K562 (cell line): ENCODE measurements around the gene ZNF266. TPM values are rescaled to one million over a fixed set of nuclear protein-coding genes. Genes with fewer than 3 reads are reported as not detected.
A peak's percentile ranks its signal among the peaks of the same experiment; 100 is the strongest.

ENCODE experiments used
- ATAC-seq: fragments of 200-7000 bp; cut with Tn5 transposase; 3 replicates; pipeline ENCODE4 v1.9.1; 2020; ENCODE audit warnings: moderate library complexity
- BruUV-seq: library from RNA; stranded (reverse); fragments of 400-500 nt; replicated peaks from 2 replicates; lab custom pipeline; 2021; lab: Mats Ljungman, UMichigan
- CTCF ChIA-PET: fragments of 300-600 bp; formaldehyde crosslinking; extraction: SDS; loops from one replicate; lab custom pipeline; 2021; ENCODE audit warnings: low intra/inter-chr PET ratio; lab: Yijun Ruan, JAX
- POLR2A ChIA-PET: fragments of 300-600, 350-650 bp; sonication (Branson Sonifier 250); formaldehyde crosslinking; extraction: SDS; loops from one replicate; lab custom pipeline; 2021; ENCODE audit warnings: antibody characterized with exemption, inconsistent platforms; lab: Yijun Ruan, JAX
- DNase-seq, 4 experiments: peaks; one replicate each; pipeline versions ENCODE4 v3.0.0 to v3.0.0-alpha.2; 2011 to 2018; ENCODE audit warnings: low spot score in 3 of 4, mixed read lengths in 3 of 4; ENCODE audit errors: extremely low read depth in 1 of 4
- FAIRE-seq: peaks from 2 replicates; lab custom pipeline; 2011; peaks lifted over from hg19 to GRCh38; lab: Jason Lieb, UNC
- H2AFZ ChIP-seq: 2 replicates; pipeline ENCODE4 v1.6.0; 2011; ENCODE audit warnings: low read depth, low read length, control low read depth, inconsistent platforms
- H3K27ac ChIP-seq: fragments of 200-600 bp; 3 replicates; pipeline ENCODE4 v1.8.0; 2011; ENCODE audit warnings: low read depth, mild to moderate bottlenecking, control low read depth, inconsistent platforms, low read length, moderate library complexity, mixed read lengths; ENCODE audit errors: extremely low read depth
- H3K27me3 ChIP-seq, 2 experiments: fragments of 300-600 bp in 1 of 2; 2 replicates in 1 of 2; 3 replicates in 1 of 2; pipeline versions ENCODE4 v1.6.0 to v1.8.0; 2011; ENCODE audit warnings: inconsistent platforms in 2 of 2, low read length in 2 of 2, mild to moderate bottlenecking in 1 of 2, mixed read lengths in 1 of 2, moderate library complexity in 1 of 2; ENCODE audit not compliant: control insufficient read depth in 2 of 2, insufficient read depth in 2 of 2
- H3K36me3 ChIP-seq: fragments of 300-600 bp; 3 replicates; pipeline ENCODE4 v1.8.0; 2011; ENCODE audit warnings: mild to moderate bottlenecking, low read length, inconsistent platforms; ENCODE audit not compliant: control insufficient read depth, insufficient read depth
- H3K4me1 ChIP-seq, 2 experiments: fragments of 200-600 bp in 1 of 2; replicated peaks in 1 of 2; 2 replicates in 1 of 2; 3 replicates in 1 of 2; pipeline versions ENCODE4 v1.5.1 to v1.8.0; 2011; ENCODE audit warnings: inconsistent platforms in 2 of 2, low read length in 2 of 2, mild to moderate bottlenecking in 1 of 2, mixed read lengths in 1 of 2, moderate library complexity in 1 of 2; ENCODE audit not compliant: control insufficient read depth in 2 of 2, insufficient read depth in 2 of 2
- H3K4me2 ChIP-seq: 2 replicates; pipeline ENCODE4 v1.6.1; 2011; ENCODE audit warnings: low read length, control low read depth, inconsistent platforms, mixed read lengths; ENCODE audit not compliant: insufficient read depth
- H3K4me3 ChIP-seq: fragments of 200-600 bp; sonication (generic), shearing (Covaris generic); 2 replicates; pipeline ENCODE4 v1.5.1; 2016; ENCODE audit warnings: control low read depth, inconsistent platforms
- H3K79me2 ChIP-seq: fragments of 200-600 bp; 3 replicates; pipeline ENCODE4 v1.8.0; 2011; ENCODE audit warnings: low read length, inconsistent platforms; ENCODE audit not compliant: control insufficient read depth, insufficient read depth
- H3K9ac ChIP-seq, 2 experiments: 2 replicates each; pipeline versions ENCODE4 v1.6.0 to v1.6.1; 2011; ENCODE audit warnings: low read depth in 2 of 2, low read length in 2 of 2, control low read depth in 1 of 2, inconsistent platforms in 1 of 2, mild to moderate bottlenecking in 1 of 2, mixed read lengths in 1 of 2; ENCODE audit not compliant: insufficient read depth in 1 of 2
- H3K9me1 ChIP-seq: one replicate; pipeline ENCODE4 v1.6.0; 2011; ENCODE audit warnings: inconsistent platforms, mild to moderate bottlenecking, low read length, moderate library complexity; ENCODE audit not compliant: control insufficient read depth, insufficient read depth
- H3K9me3 ChIP-seq: replicated peaks from 2 replicates; pipeline ENCODE4 v1.5.1; 2011; ENCODE audit warnings: low read depth, low read length, inconsistent platforms; ENCODE audit not compliant: control insufficient read depth, insufficient read depth
- H4K20me1 ChIP-seq: replicated peaks from 2 replicates; pipeline ENCODE4 v1.6.1; 2011; ENCODE audit warnings: low read length, inconsistent platforms, mixed read lengths; ENCODE audit not compliant: control insufficient read depth, insufficient read depth
- C11orf30 ChIP-seq: fragments of 450-650 bp; IDR thresholded peaks from 2 replicates; pipeline ENCODE4 v1.6.1; 2016; ENCODE audit warnings: low read depth, mild to moderate bottlenecking
- PKNOX1 ChIP-seq: fragments of 450-650 bp; IDR thresholded peaks from 2 replicates; pipeline ENCODE4 v1.6.1; 2016
- ZNF184 ChIP-seq: sonication (generic); formaldehyde crosslinking; IDR thresholded peaks from 2 replicates; pipeline ENCODE4 v1.5.0; 2020; ENCODE audit warnings: missing genetic modification reagents
- ZNF324 ChIP-seq: fragments of 250-450 bp; sonication (Bioruptor Pico); IDR thresholded peaks from 2 replicates; pipeline ENCODE4 v1.4.0; 2020; ENCODE audit warnings: mild to moderate bottlenecking
- ZNF511 ChIP-seq: sonication (generic); formaldehyde crosslinking; IDR thresholded peaks from 2 replicates; pipeline ENCODE4 v1.8.0; 2022; ENCODE audit warnings: mild to moderate bottlenecking, missing genetic modification reagents
- WGBS: fragments of 100-300 bp; shearing (Covaris generic); methylation state at CpG from one replicate; pipeline ENCODE4 v1.1.6; 2016; ENCODE audit warnings: low coverage, mixed read lengths; ENCODE audit not compliant: insufficient coverage; ENCODE audit errors: missing lambda C conversion rate; 5-methylcytosine and 5-hydroxymethylcytosine counted together
- in situ Hi-C: fragments of 300-500 bp; cut with MboI; formaldehyde crosslinking; loops from 4 replicates; pipeline ENCODE4 v1.15.0; 2018; ENCODE audit warnings: inconsistent platforms, mixed read lengths
- intact Hi-C: fragments of 100-400 bp; cut with micrococcal nuclease; formaldehyde crosslinking; loops from 2 replicates; pipeline ENCODE4 v1.14.2; 2022
- polyA plus RNA-seq, 8 experiments: library from polyadenylated mRNA; depleted of rRNA in 4 of 8; stranded (reverse) in 5 of 8; unstranded in 3 of 8; fragments of >200 nt; fragmentation: Nextera tagmentation in 2 of 8; fragmentation: Illumina TruSeq in 1 of 8; extraction: Ambion mirVana in 2 of 8; extraction: Trizol in 1 of 8; gene quantifications; 2 replicates each; pipeline versions ENCODE4 v1.2.1 to v1.2.3, GENCODE V29; 2011 to 2014; ENCODE audit warnings: inconsistent platforms in 1 of 8, missing spikeins in 1 of 8
- total RNA-seq, 7 experiments: library from RNA; depleted of rRNA in 6 of 7; stranded (reverse); fragments of >200 nt in 6 of 7; fragmentation: Illumina TruSeq in 2 of 7; extraction: Trizol in 2 of 7; gene quantifications; 2 replicates each; pipeline versions ENCODE4 v1.2.1 to v1.2.3, GENCODE V29; 2011 to 2021; ENCODE audit warnings: low replicate concordance in 1 of 7

Gene ZNF266
- total and polyA plus RNA-seq, 9 of the 15 experiments (the other 6 are each of a cell fraction or from before 2014, with no cell fraction given): 5.9 to 40.9 (median 20.3) TPM

GRCh38 chr19:9485140-9485539 is 49.8 kb upstream of the ZNF266 start:
- Histone ChIP-seq H3K27me3 (no peaks in the 10 kb centered on the region), H3K9me3 (peaks cover 2% of the 10 kb centered on the region; the same call in 1 of the 2 replicates), H3K36me3 (no peaks in the 10 kb centered on the region), H4K20me1 (no peaks in the 10 kb centered on the region), H3K4me3 (no peak overlapping the region), H3K4me2 (no peak overlapping the region), H3K9ac (no peak overlapping the region), H3K79me2 (no peaks in the 10 kb centered on the region), H3K4me1 (no peaks in the 10 kb centered on the region), H2AFZ (no peak overlapping the region), H3K27ac (no peak overlapping the region), H3K9me1 (peaks cover 2% of the 10 kb centered on the region)
- intact Hi-C loops: no loop called here
- no peak for DNase-seq
- in situ Hi-C loops: no loop called here
- FAIRE-seq: no peak
- ATAC-seq: no peak
- ChIA-PET CTCF (no interaction called here), POLR2A (no interaction called here)
- BruUV-seq: no TSS peak
- WGBS: 7% methylated on average over 2 of the region's 2 CpGs
- TF ChIP-seq ZNF184 (CRISPR knock-in tag): no peak
- peak; percentile 91 for TF ChIP-seq ZNF324

DNA sequence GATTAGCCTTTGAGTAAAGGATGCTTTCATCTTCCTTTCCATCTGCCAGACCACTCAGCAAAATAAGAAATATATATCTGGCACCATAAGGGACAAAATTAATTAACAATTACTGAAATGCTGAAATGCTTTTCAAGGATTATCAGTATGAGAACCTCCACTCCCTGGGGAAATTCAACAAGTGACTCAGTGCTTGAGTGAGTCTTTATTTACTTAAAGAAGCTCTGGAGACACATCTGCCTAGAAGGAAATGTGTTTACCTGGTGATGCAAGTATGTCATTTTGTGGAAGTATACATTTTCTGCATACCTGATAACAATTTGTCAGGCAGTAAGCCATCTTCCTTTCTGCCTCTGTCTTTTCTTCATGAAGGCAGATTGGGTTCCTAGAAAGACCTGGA is 39.6 kb upstream of the ZNF266 start:
- H3K79me2 ChIP-seq: no peaks in the 10 kb centered on the region
- H3K9me3 ChIP-seq: no peaks in the 10 kb centered on the region
- H3K27me3 ChIP-seq: no peaks in the 10 kb centered on the region
- no peak overlapping the region for H3K4me3 ChIP-seq
- H3K27ac ChIP-seq: no peak overlapping the region
- no peak for FAIRE-seq
- no peak for ATAC-seq
- no peaks in the 10 kb centered on the region for H3K9me1 ChIP-seq
- H2AFZ ChIP-seq: no peak overlapping the region
- DNase-seq: no peak
- no peaks in the 10 kb centered on the region for H3K36me3 ChIP-seq
- TF ChIP-seq ZNF511 (CRISPR knock-in tag) (no peak), PKNOX1 (no peak), C11orf30 (no peak)
- no peaks in the 10 kb centered on the region for H3K4me1 ChIP-seq
- no TSS peak for BruUV-seq
- intact Hi-C loops (no loop called here), in situ Hi-C loops (no loop called here)
- POLR2A ChIA-PET: no interaction called here
- H3K4me2 ChIP-seq: no peak overlapping the region
- CTCF ChIA-PET: no interaction called here
- H3K9ac ChIP-seq: no peak overlapping the region
- no peaks in the 10 kb centered on the region for H4K20me1 ChIP-seq
